ENCODE data around the gene TPP1. TPM values are rescaled to one million over a fixed set of nuclear protein-coding genes. Genes with fewer than 3 reads are reported as not detected.

TPP1 gene
- total RNA-seq, 4 donors from 2014 or later = 15.4 to 34.9 (median 27.8) TPM

- WGBS, 2 donors = 73 to 89% methylated on average over 2 of the region's 2 CpGs
- Histone ChIP-seq H3K4me3 (no peak overlapping the region), H3K27ac (no peak overlapping the region), H3K9me3 (no peaks in the 10 kb centered on the region), H3K4me1 (peaks cover 0 to 27% (median 0%) of the 10 kb centered on the region in 3 donors), H3K36me3 (no peaks in the 10 kb centered on the region), H3K27me3 (peaks cover 0 to 63% (median 0%) of the 10 kb centered on the region in 4 donors)
- TF ChIP-seq POLR2A (IDR thresholded peaks at IDR 0.05) = no peak
- TF ChIP-seq CTCF (IDR thresholded peaks at IDR 0.05) = no peak
- intact Hi-C loops (cut with DNase I) = no loop called here
- DNase-seq = no peak
These were observed 34.4 kb upstream of the TPP1 start for GRCh38 chr11:6653656-6654055.

- Histone ChIP-seq H3K27ac (no peak overlapping the region), H3K4me1 (peaks cover 0 to 33% (median 3%) of the 10 kb centered on the region in 3 donors)
- intact Hi-C loops (cut with DNase I) = no loop called here
These were observed 33.9 kb upstream of the TPP1 start for GRCh38 chr11:6653097-6653496.

GRCh38 chr11:6652182-6652581 is 33.0 kb upstream of the TPP1 start:
- H3K36me3 ChIP-seq = no peaks in the 10 kb centered on the region
- H3K9me3 ChIP-seq = no peaks in the 10 kb centered on the region
- TF ChIP-seq POLR2A (IDR thresholded peaks at IDR 0.05) = no peak
- TF ChIP-seq CTCF (IDR thresholded peaks at IDR 0.05) = no peak
- H3K4me1 ChIP-seq = peaks cover 0 to 42% (median 7%) of the 10 kb centered on the region in 3 donors
- intact Hi-C loops (cut with DNase I) = no loop called here
- no peak overlapping the region for H3K27ac ChIP-seq
- peaks cover 0 to 56% (median 0%) of the 10 kb centered on the region in 4 donors for H3K27me3 ChIP-seq
- 48 to 65% methylated on average over 3 of the region's 3 CpGs for WGBS, 2 donors
- H3K4me3 ChIP-seq = no peak overlapping the region
- no peak for DNase-seq

More at GRCh38 chr11:6653097-6653496, 33.9 kb upstream of the TPP1 start:
- TF ChIP-seq CTCF (IDR thresholded peaks at IDR 0.05) (no peak), POLR2A (IDR thresholded peaks at IDR 0.05) (no peak)
- no peak for DNase-seq
- 79 to 96% methylated on average over 1 of the region's 1 CpG for WGBS, 2 donors
- Histone ChIP-seq H3K36me3 (no peaks in the 10 kb centered on the region), H3K27me3 (peaks cover 0 to 62% (median 0%) of the 10 kb centered on the region in 4 donors), H3K9me3 (no peaks in the 10 kb centered on the region), H3K4me3 (no peak overlapping the region)

GRCh38 chr11:6650980-6651379 is 31.8 kb upstream of the TPP1 start:
- TF ChIP-seq CTCF (IDR thresholded peaks at IDR 0.05) = no peak
- no peak for TF ChIP-seq POLR2A (IDR thresholded peaks at IDR 0.05)
- WGBS, 2 donors = 48 to 76% methylated on average over 6 of the region's 6 CpGs
- H3K36me3 ChIP-seq = no peaks in the 10 kb centered on the region
- intact Hi-C loops (cut with DNase I) = no loop called here
- H3K4me1 ChIP-seq = peaks cover 10 to 48% (median 19%) of the 10 kb centered on the region in 3 donors
- H3K27me3 ChIP-seq = peaks cover 0 to 44% (median 0%) of the 10 kb centered on the region in 4 donors
- no peak for DNase-seq
- no peak overlapping the region for H3K27ac ChIP-seq
- no peaks in the 10 kb centered on the region for H3K9me3 ChIP-seq
- H3K4me3 ChIP-seq = no peak overlapping the region

GRCh38 chr11:6650104-6650503 is 30.9 kb upstream of the TPP1 start:
- TF ChIP-seq POLR2A (IDR thresholded peaks at IDR 0.05) = no peak
- no peaks in the 10 kb centered on the region for H3K36me3 ChIP-seq
- H3K4me1 ChIP-seq = peaks cover 15 to 52% (median 23%) of the 10 kb centered on the region in 3 donors
- H3K4me3 ChIP-seq = no peak overlapping the region
- no peaks in the 10 kb centered on the region for H3K9me3 ChIP-seq
- H3K27me3 ChIP-seq = peaks cover 0 to 35% (median 0%) of the 10 kb centered on the region in 4 donors
- H3K27ac ChIP-seq = no peak overlapping the region
- intact Hi-C loops (cut with DNase I) = no loop called here
- no peak for DNase-seq

GRCh38 chr11:6648501-6648900 is 29.3 kb upstream of the TPP1 start:
- Histone ChIP-seq H3K4me3 (no peak overlapping the region), H3K27me3 (peaks cover 0 to 20% (median 0%) of the 10 kb centered on the region in 4 donors), H3K4me1 (peaks cover 15 to 43% (median 23%) of the 10 kb centered on the region in 3 donors), H3K36me3 (no peaks in the 10 kb centered on the region), H3K9me3 (no peaks in the 10 kb centered on the region), H3K27ac (peak overlapping the region in 1 of 4 donors; percentile 45)
- DNase-seq = no peak
- intact Hi-C loops (cut with DNase I) = no loop called here
- no peak for TF ChIP-seq CTCF (IDR thresholded peaks at IDR 0.05)
- TF ChIP-seq POLR2A (IDR thresholded peaks at IDR 0.05) = no peak
- 44 to 79% methylated on average over 1 of the region's 1 CpG for whole genome bisulfite sequencing, 2 donors
